NT2/D1 (cell line): ENCODE results near the gene FILIP1L.

Source experiments
- DNase-seq: peaks from one replicate; pipeline ENCODE4 v3.0.0-alpha.2; 2011; ENCODE audit warnings: low read depth, low spot score
- H3K27me3 ChIP-seq: 2 replicates; pipeline ENCODE4 v1.6.0; 2011; ENCODE audit warnings: mild to moderate bottlenecking; ENCODE audit not compliant: insufficient read length, insufficient read depth
- H3K36me3 ChIP-seq: 2 replicates; pipeline ENCODE4 v1.6.1; 2011; ENCODE audit warnings: mild to moderate bottlenecking, low read length, mixed read lengths; ENCODE audit not compliant: insufficient read depth, insufficient read length
- H3K4me1 ChIP-seq: 2 replicates; pipeline ENCODE4 v1.5.1; 2011; ENCODE audit not compliant: insufficient read depth, insufficient read length
- H3K4me3 ChIP-seq: 2 replicates; pipeline ENCODE4 v1.5.1; 2011; ENCODE audit warnings: low read depth; ENCODE audit not compliant: insufficient read length
- H3K9ac ChIP-seq: 2 replicates; pipeline ENCODE4 v1.6.0; 2011; ENCODE audit warnings: low read depth; ENCODE audit not compliant: insufficient read length
- H3K9me3 ChIP-seq: 2 replicates; pipeline ENCODE4 v1.5.1; 2011; ENCODE audit warnings: mild to moderate bottlenecking, low read length; ENCODE audit not compliant: insufficient read depth
- SUZ12 ChIP-seq: IDR thresholded peaks from 2 replicates; pipeline ENCODE4 v1.6.1; 2011; ENCODE audit not compliant: insufficient read length, insufficient read depth; ENCODE audit errors: extremely low read depth
- YY1 ChIP-seq: IDR thresholded peaks from 2 replicates; pipeline ENCODE4 v1.6.1; 2011; ENCODE audit not compliant: insufficient read length, insufficient read depth
- ZNF274 ChIP-seq: IDR thresholded peaks from 2 replicates; pipeline ENCODE4 v1.6.1; 2011; ENCODE audit warnings: mild to moderate bottlenecking, low read depth, low read length

Gene FILIP1L

GRCh38 chr3:99934975-99935797 lies 179.1 kb downstream of the FILIP1L start:
- H3K36me3 ChIP-seq = no peaks in the 10 kb centered on the region
- H3K4me1 ChIP-seq = no peaks in the 10 kb centered on the region
- H3K9ac ChIP-seq = no peak overlapping the region
- H3K4me3 ChIP-seq = no peak overlapping the region
- TF ChIP-seq YY1 = no peak
- TF ChIP-seq SUZ12 = no peak
- no peak for TF ChIP-seq ZNF274
- H3K9me3 ChIP-seq = no peaks in the 10 kb centered on the region
- no peak for DNase-seq
- H3K27me3 ChIP-seq = no peaks in the 10 kb centered on the region

- H3K9me3 ChIP-seq = no peaks in the 10 kb centered on the region
- H3K27me3 ChIP-seq = no peaks in the 10 kb centered on the region
- TF ChIP-seq ZNF274 (no peak), YY1 (no peak), SUZ12 (no peak)
- no peaks in the 10 kb centered on the region for H3K36me3 ChIP-seq
- DNase-seq = no peak
- H3K4me3 ChIP-seq = no peak overlapping the region
- no peaks in the 10 kb centered on the region for H3K4me1 ChIP-seq
- H3K9ac ChIP-seq = no peak overlapping the region
These were observed 180.1 kb downstream of the FILIP1L start for GRCh38 chr3:99933971-99934750.

- Histone ChIP-seq H3K9ac (no peak overlapping the region), H3K27me3 (no peaks in the 10 kb centered on the region), H3K36me3 (no peaks in the 10 kb centered on the region), H3K4me3 (no peak overlapping the region), H3K4me1 (peaks cover 2% of the 10 kb centered on the region), H3K9me3 (no peaks in the 10 kb centered on the region)
- TF ChIP-seq YY1 = no peak
- TF ChIP-seq ZNF274 = no peak
- no peak for TF ChIP-seq SUZ12
- no peak for DNase-seq
These were observed 183.2 kb downstream of the FILIP1L start for GRCh38 chr3:99931059-99931458.

GRCh38 chr3:99929745-99930139 lies 184.6 kb downstream of the FILIP1L start:
- DNase-seq = no peak
- Histone ChIP-seq H3K4me3 (no peak overlapping the region), H3K36me3 (no peaks in the 10 kb centered on the region), H3K27me3 (no peaks in the 10 kb centered on the region), H3K4me1 (peaks cover 2% of the 10 kb centered on the region), H3K9ac (no peak overlapping the region), H3K9me3 (no peaks in the 10 kb centered on the region)
- no peak for TF ChIP-seq ZNF274
- no peak for TF ChIP-seq SUZ12
- TF ChIP-seq YY1 = no peak

- TF ChIP-seq SUZ12 (no peak), YY1 (no peak), ZNF274 (no peak)
- Histone ChIP-seq H3K9me3 (no peaks in the 10 kb centered on the region), H3K36me3 (no peaks in the 10 kb centered on the region), H3K4me3 (no peak overlapping the region), H3K4me1 (peaks cover 2% of the 10 kb centered on the region), H3K27me3 (no peaks in the 10 kb centered on the region), H3K9ac (no peak overlapping the region)
- DNase-seq = no peak
These were observed 185.2 kb downstream of the FILIP1L start for GRCh38 chr3:99928771-99929744.

DNA sequence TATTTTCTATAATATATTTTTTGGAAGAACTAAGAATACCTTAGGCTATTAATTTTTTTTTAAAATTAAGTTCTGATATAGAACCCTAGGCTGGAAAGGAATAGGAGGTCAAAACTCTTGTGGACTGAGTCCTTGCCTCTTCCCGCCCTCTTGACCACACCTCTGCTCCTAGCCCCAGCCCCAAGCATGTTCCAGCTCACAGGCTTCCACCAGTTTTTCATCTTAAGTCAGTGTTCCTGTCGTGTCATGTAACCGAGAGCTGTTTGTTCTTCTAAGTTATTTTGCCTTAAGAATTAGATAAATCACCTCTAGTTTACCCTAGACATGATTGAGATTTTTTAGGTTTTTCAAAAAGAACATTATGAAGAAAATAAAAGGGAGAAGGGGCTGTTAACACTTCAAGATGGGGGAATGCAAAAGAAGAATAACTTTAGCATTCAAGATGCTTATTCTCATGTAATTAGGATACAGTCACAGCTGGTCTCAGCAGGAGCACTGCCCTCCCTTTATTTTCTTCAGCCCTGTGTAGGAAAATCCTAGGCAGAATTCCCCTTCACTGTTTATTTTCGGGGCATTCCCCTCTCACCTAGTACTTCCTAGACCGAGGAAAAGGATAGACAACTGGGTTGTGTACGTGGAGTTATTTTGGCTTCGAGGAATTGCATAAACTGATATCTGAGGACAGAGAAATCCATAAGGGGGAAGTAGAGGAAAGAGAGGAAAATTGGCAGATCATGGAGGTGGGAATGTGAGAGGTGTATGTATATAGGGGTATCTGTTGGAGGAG lies 186.4 kb downstream of the FILIP1L start:
- no peak for DNase-seq
- H3K4me3 ChIP-seq = no peak overlapping the region
- no peak overlapping the region for H3K9ac ChIP-seq
- TF ChIP-seq YY1 (no peak), SUZ12 (no peak), ZNF274 (no peak)
- H3K27me3 ChIP-seq = no peaks in the 10 kb centered on the region
- H3K4me1 ChIP-seq = peaks cover 2% of the 10 kb centered on the region
- H3K9me3 ChIP-seq = no peaks in the 10 kb centered on the region
- H3K36me3 ChIP-seq = no peaks in the 10 kb centered on the region
